ENCODE measurements around the gene FRS3. TPM values are rescaled to one million over a fixed set of nuclear protein-coding genes. Genes with fewer than 3 reads are reported as not detected.
A peak's percentile ranks its signal among the peaks of the same experiment; 100 is the strongest.

FRS3 gene
- total and polyA plus RNA-seq, 11 donors = 3.2 to 6.8 (median 5.1) TPM

DNA sequence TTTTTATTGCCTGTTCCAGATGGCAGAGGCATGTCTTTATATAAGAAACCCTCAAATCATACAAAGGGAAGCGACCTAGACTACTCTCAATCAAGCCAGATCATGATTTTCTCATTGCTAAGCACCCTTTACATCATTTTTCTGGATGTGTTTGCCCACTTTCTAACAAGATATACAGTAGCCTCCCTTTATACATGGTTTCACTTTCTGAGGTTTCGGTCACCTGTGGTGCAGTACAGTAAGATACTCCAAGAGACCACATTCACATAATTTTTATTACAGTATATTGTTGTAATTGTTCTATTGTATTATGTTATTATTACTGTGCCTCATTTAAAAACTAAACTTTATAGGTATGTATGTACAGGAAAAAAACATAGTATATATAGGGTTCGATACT, 31.4 kb upstream of the FRS3 start:
- intact Hi-C loops (cut with DNase I) = no loop called here
- no peaks in the 10 kb centered on the region for H3K9me3 ChIP-seq
- no peak for DNase-seq
- H3K27me3 ChIP-seq = no peaks in the 10 kb centered on the region
- H3K4me3 ChIP-seq = no peak overlapping the region
- no peak overlapping the region for H3K27ac ChIP-seq
- no peak for TF ChIP-seq POLR2A (IDR thresholded peaks at IDR 0.05)
- TF ChIP-seq, protein P1, sequence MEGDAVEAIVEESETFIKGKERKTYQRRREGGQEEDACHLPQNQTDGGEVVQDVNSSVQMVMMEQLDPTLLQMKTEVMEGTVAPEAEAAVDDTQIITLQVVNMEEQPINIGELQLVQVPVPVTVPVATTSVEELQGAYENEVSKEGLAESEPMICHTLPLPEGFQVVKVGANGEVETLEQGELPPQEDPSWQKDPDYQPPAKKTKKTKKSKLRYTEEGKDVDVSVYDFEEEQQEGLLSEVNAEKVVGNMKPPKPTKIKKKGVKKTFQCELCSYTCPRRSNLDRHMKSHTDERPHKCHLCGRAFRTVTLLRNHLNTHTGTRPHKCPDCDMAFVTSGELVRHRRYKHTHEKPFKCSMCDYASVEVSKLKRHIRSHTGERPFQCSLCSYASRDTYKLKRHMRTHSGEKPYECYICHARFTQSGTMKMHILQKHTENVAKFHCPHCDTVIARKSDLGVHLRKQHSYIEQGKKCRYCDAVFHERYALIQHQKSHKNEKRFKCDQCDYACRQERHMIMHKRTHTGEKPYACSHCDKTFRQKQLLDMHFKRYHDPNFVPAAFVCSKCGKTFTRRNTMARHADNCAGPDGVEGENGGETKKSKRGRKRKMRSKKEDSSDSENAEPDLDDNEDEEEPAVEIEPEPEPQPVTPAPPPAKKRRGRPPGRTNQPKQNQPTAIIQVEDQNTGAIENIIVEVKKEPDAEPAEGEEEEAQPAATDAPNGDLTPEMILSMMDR (IDR thresholded peaks at IDR 0.05) = no peak
- no peak for ATAC-seq
- 95 to 100% (median 97%) methylated on average over 3 of the region's 3 CpGs for WGBS, 4 donors
- peaks cover 0 to 7% (median 4%) of the 10 kb centered on the region in 9 donors for H3K36me3 ChIP-seq
- H3K4me1 ChIP-seq = peaks cover 0 to 13% (median 0%) of the 10 kb centered on the region in 12 donors

DNA sequence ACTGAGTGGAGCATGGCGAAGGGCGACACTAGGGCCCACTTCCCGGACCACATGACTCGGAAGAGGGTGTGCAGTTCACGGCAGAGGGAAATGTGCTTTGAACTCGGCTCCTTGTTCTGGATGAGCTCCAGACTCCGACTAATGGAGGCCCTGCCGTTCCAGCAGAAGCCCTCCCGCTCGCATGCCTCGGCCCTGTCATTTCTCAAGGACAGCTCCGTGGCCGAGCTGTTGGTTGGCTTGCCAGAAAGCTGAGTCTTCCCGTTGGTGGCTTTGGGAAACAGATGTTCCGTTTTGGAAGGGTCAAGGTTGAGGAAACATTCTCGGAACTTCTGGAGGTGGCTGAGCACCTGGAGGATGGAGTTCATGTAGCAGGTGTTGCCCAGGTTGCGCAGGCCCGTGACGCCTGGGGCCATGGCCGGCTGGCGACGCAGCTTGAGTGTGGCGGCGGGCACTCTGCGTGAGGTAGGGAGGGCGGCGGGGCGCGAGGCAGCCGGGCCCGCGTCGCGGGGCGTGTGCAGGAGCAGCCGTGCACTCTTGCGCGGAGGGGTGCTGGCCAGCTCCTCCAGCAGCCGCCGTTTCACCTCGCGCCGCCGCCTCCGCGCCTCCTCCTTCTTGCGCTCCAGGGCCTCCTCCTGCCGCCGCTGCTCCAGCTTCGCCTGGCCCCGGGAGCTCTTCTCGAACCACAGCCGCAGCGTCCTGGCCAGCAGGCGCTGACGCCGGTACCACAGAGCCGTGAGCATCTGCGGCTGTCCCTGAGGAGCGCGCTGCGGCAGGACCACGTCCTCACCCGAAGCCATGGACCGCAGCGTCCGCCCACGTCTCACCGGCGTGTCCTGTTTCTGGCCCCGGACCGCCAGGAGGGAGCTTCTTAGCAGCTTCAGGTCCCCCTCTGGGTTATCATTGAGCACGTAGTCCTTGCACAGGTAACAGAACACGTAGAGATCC, 26.4 kb upstream of the FRS3 start:
- no peaks in the 10 kb centered on the region for H3K4me1 ChIP-seq
- DNase-seq = no peak
- intact Hi-C loops (cut with DNase I) = no loop called here
- ATAC-seq = peak in 1 of 4 donors; percentile 29
- 92 to 96% (median 94%) methylated on average over 57 to 74 of the region's 74 CpGs for whole genome bisulfite sequencing, 4 donors
- H3K9me3 ChIP-seq = no peaks in the 10 kb centered on the region
- no peak overlapping the region for H3K27ac ChIP-seq
- H3K36me3 ChIP-seq = peaks cover 0 to 20% (median 12%) of the 10 kb centered on the region in 9 donors
- H3K27me3 ChIP-seq = no peaks in the 10 kb centered on the region
- H3K4me3 ChIP-seq = no peak overlapping the region
- TF ChIP-seq, protein P1 (IDR thresholded peaks at IDR 0.05) = no peak
- TF ChIP-seq POLR2A (IDR thresholded peaks at IDR 0.05) = no peak

DNA sequence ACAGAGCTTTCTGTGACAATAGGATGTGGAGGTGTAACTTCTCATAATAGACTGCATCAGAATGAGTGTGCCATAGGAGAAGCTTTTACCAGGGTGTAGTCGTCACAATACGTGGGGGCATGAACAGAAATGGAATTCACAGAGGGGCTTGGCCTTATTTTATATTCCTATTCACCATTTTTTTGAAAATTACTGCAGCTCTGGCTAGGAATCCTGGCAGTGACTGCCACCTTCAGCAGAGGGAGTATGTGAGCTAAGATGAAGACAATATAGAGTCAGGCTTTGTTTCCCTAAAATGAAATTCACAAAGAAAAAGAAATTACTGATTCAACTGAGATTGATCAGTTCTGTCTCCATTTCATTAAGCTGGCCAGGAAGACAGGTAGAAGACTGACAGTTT, 21.7 kb upstream of the FRS3 start:
- Histone ChIP-seq H3K36me3 (peaks cover 0 to 52% (median 30%) of the 10 kb centered on the region in 9 donors), H3K27ac (no peak overlapping the region), H3K9me3 (no peaks in the 10 kb centered on the region), H3K4me1 (no peaks in the 10 kb centered on the region), H3K4me3 (no peak overlapping the region), H3K27me3 (no peaks in the 10 kb centered on the region)
- no peak for ATAC-seq
- WGBS, 4 donors = 72 to 78% (median 75%) methylated on average over 2 of the region's 2 CpGs
- intact Hi-C loops (cut with DNase I) = no loop called here
- TF ChIP-seq, protein P1 (IDR thresholded peaks at IDR 0.05) = peak in 11 of 12 donors; percentile 11 to 46 (median 26)
- no peak for TF ChIP-seq POLR2A (IDR thresholded peaks at IDR 0.05)
- DNase-seq = no peak

DNA sequence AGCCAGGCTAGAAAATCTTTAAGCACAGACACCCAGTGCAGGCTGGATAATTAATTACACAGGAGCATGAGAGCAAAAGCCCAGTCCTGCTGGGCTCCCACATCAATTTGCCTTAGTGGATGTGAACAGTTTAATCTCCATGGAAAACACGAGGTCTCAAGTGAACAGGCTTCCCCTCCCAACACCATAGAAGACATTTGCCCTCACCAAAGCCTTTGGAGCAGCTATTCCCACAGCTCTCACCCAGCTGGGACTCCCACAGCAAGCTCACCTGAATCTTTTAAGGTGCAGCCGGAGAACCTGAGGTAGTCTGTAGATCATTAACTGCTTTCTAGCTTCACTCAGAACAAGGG, 19.8 kb upstream of the FRS3 start:
- peaks cover 0 to 56% (median 31%) of the 10 kb centered on the region in 9 donors for H3K36me3 ChIP-seq
- H3K4me3 ChIP-seq = no peak overlapping the region
- TF ChIP-seq, protein P1 (IDR thresholded peaks at IDR 0.05) = no peak
- no peak for TF ChIP-seq POLR2A (IDR thresholded peaks at IDR 0.05)
- H3K9me3 ChIP-seq = no peaks in the 10 kb centered on the region
- 82 to 95% (median 91%) methylated on average over 2 of the region's 2 CpGs for WGBS, 4 donors
- H3K27me3 ChIP-seq = no peaks in the 10 kb centered on the region
- intact Hi-C loops (cut with DNase I) = loop anchor here in 1 of 10 donors (5.0 kb wide), 1 partner anchor 118 kb away; no protein-coding TSS in a partner anchor
- DNase-seq (no peak), ATAC-seq (no peak)
- no peak overlapping the region for H3K27ac ChIP-seq
- peaks cover 0 to 8% (median 0%) of the 10 kb centered on the region in 12 donors for H3K4me1 ChIP-seq

Data from heart left ventricle (tissue), 16 donors.